Measurements from ENCODE around the gene IQCB1.
A peak's percentile ranks its signal among the peaks of the same experiment; 100 is the strongest.
"Not testable (repeated sequence)": the region's sequence is repeated elsewhere in the genome, so short reads cannot be mapped to it uniquely, and the experiment has no call there.

The IQCB1 gene

GRCh38 chr3:121747976-121748375 lies 86.9 kb downstream of the IQCB1 start:
- no peak for DNase-seq (ENCODE audit: low read depth, low spot score)

- DNase-seq (ENCODE audit: low read depth, low spot score) = not testable (repeated sequence)
Measured at GRCh38 chr3:121743106-121743505, 91.8 kb downstream of the IQCB1 start.

GRCh38 chr3:121740896-121741295 lies 94.0 kb downstream of the IQCB1 start:
- no peak for DNase-seq (ENCODE audit: low read depth, low spot score)

GRCh38 chr3:121739902-121740301 lies 95.0 kb downstream of the IQCB1 start:
- DNase-seq (ENCODE audit: low read depth, low spot score) = no peak

GRCh38 chr3:121737644-121738043 lies 97.2 kb downstream of the IQCB1 start:
- no peak for DNase-seq (ENCODE audit: low read depth, low spot score)

GRCh38 chr3:121736112-121736511 lies 98.7 kb downstream of the IQCB1 start:
- DNase-seq (ENCODE audit: low read depth, low spot score) = peak; percentile 39

- DNase-seq (ENCODE audit: low read depth, low spot score) = no peak
Measured at GRCh38 chr3:121735047-121735696, 99.7 kb downstream of the IQCB1 start.

- DNase-seq (ENCODE audit: low read depth, low spot score) = peak; percentile 32
Measured at GRCh38 chr3:121730940-121731687, 103.7 kb downstream of the IQCB1 start.

- no peak for DNase-seq (ENCODE audit: low read depth, low spot score)
Measured at GRCh38 chr3:121724130-121724529, 110.7 kb downstream of the IQCB1 start.

GRCh38 chr3:121723485-121723884 lies 111.4 kb downstream of the IQCB1 start:
- DNase-seq (ENCODE audit: low read depth, low spot score) = no peak

GRCh38 chr3:121722411-121722810 lies 112.4 kb downstream of the IQCB1 start:
- no peak for DNase-seq (ENCODE audit: low read depth, low spot score)

- DNase-seq (ENCODE audit: low read depth, low spot score) = no peak
Measured at GRCh38 chr3:121720163-121720562, 114.7 kb downstream of the IQCB1 start.
